Spleen (tissue), 11 donors: ENCODE measurements around the gene ST3GAL3. TPM values are rescaled to one million over a fixed set of nuclear protein-coding genes. Genes with fewer than 3 reads are reported as not detected.

Experiments used
- DNase-seq: peaks from one replicate; pipeline ENCODE4 v3.0.0-alpha.2; 2020
- H3K27ac ChIP-seq, 8 donors: fragments of 200-600 bp; sonication (generic) in 7 of 8; 1 replicate in 4 of 8; 2 replicates in 4 of 8; pipeline versions ENCODE4 v1.5.0 to v1.8.0; 2016 to 2021; ENCODE audit warnings: inconsistent platforms in 4 of 8, mild to moderate bottlenecking in 4 of 8, moderate library complexity in 1 of 8
- H3K27me3 ChIP-seq, 7 donors: fragments of 200-600 bp; sonication (generic) in 6 of 7; replicated peaks in 1 of 7; 1 replicate in 4 of 7; 2 replicates in 3 of 7; pipeline versions ENCODE4 v1.5.0 to v1.8.0; 2016 to 2021; ENCODE audit warnings: inconsistent platforms in 3 of 7, mild to moderate bottlenecking in 1 of 7
- H3K36me3 ChIP-seq, 6 donors: fragments of 200-600 bp; sonication (generic) in 5 of 6; 1 replicate in 4 of 6; 2 replicates in 2 of 6; pipeline versions ENCODE4 v1.5.0 to v1.8.0; 2016 to 2021; ENCODE audit warnings: inconsistent platforms in 2 of 6
- H3K4me1 ChIP-seq, 6 donors: fragments of 200-600 bp; sonication (generic) in 5 of 6; 1 replicate in 3 of 6; 2 replicates in 3 of 6; pipeline versions ENCODE4 v1.5.0 to v1.8.0; 2016 to 2021; ENCODE audit warnings: inconsistent platforms in 3 of 6
- H3K4me3 ChIP-seq, 8 donors: fragments of 200-600 bp; sonication (generic) in 7 of 8; 1 replicate in 4 of 8; 2 replicates in 4 of 8; pipeline versions ENCODE4 v1.5.0 to v1.8.0; 2016 to 2021; ENCODE audit warnings: inconsistent platforms in 4 of 8, mild to moderate bottlenecking in 4 of 8, moderate library complexity in 2 of 8
- H3K9me3 ChIP-seq, 8 donors: fragments of 200-600 bp; sonication (generic) in 7 of 8; 1 replicate in 4 of 8; 2 replicates in 4 of 8; pipeline versions ENCODE4 v1.5.0 to v1.8.0; 2016 to 2021; ENCODE audit warnings: inconsistent platforms in 4 of 8
- POLR2A ChIP-seq, 3 donors: fragments of 450-650 bp; IDR thresholded peaks; one replicate each; pipeline ENCODE4 v1.5.1; 2017; ENCODE audit warnings: antibody characterized with exemption in 3 of 3, mild to moderate bottlenecking in 1 of 3
- POLR2AphosphoS5 ChIP-seq, 3 donors: sonication (generic); formaldehyde crosslinking; IDR thresholded peaks; one replicate each; pipeline ENCODE4 v1.5.1; 2017; ENCODE audit warnings: antibody characterized with exemption in 3 of 3
- WGBS, 5 donors: extraction: QIAGEN DNeasy Blood & Tissue Kit in 3 of 5; methylation state at CpG; one replicate each; pipeline versions ENCODE4 v1.1.5 to v1.1.7; 2013 to 2018; 5-methylcytosine and 5-hydroxymethylcytosine counted together
- intact Hi-C: fragments of 100-400 bp; cut with DNase I; formaldehyde crosslinking; loops from one replicate; pipeline ENCODE4 v1.15.0; 2023; ENCODE audit warnings: low total_unique reads
- polyA plus RNA-seq, 3 donors: library from polyadenylated mRNA; stranded (reverse); fragments of 200-250 nt; gene quantifications; one replicate each; pipeline ENCODE4 v1.2.1, GENCODE V29; 2013
- total RNA-seq, 7 donors: library from RNA; depleted of rRNA in 3 of 7; stranded (reverse); fragments of >200 nt in 3 of 7; fragmentation: NEBNext Ultra II Directional in 4 of 7; extraction: Animal tissue kit (Norgen Biotek cat#: 25700) in 4 of 7; gene quantifications; one replicate each; pipeline versions ENCODE4 v1.1.0 to v1.2.1, GENCODE V29; 2016 to 2021
- TF ChIP-seq, protein P1 (sequence below), 11 experiments: fragments of 200-600 bp in 7 of 11; fragments of 450-650 bp in 4 of 11; sonication (generic) in 4 of 11; IDR thresholded peaks in 8 of 11; conservative IDR thresholded peaks in 3 of 11; 1 replicate in 7 of 11; 2 replicates in 4 of 11; pipeline versions ENCODE4 v1.4.0 to v1.8.0; 2016 to 2021; ENCODE audit warnings: antibody characterized with exemption in 11 of 11, inconsistent platforms in 4 of 11, mild to moderate bottlenecking in 1 of 11
- donor health status: healthy with polysubstance abuse.
- donor health status: DM: no; HTN: no; CAD: no; lungs with moderate emphysema.
- donor health status: DM: no; HTN: no; CAD: no.
- donor health status: Bipolar disorder and iron deficiency.
- donor health status: healthy.
- donor health status: DM: no; HTN: no; CAD: no.
- donor health status: DM: yes; HTN: yes; CAD: no.

ST3GAL3 gene
- total and polyA plus RNA-seq, 10 donors, result 6.4 to 34.3 (median 21.0) TPM

DNA sequence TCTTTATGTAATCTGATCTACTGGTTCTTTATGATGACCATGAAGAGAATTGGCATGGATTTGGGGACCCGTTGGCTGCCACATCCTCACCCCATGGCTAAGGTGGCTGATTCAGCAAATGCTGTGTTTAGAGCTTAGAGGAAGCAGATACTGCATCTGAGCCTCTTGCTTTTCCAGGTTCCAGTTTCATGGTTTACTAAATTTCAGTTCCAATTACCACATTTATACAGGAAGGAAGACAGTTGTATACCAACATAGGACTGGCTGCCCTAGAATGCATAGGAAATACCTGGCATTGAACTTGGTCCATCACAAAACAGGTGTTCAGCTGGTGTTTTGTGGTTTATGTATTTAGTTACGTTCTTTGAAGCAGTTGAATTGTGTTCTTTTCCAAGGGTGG is 107.1 kb downstream of the ST3GAL3 start:
- Histone ChIP-seq H3K27ac (no peak overlapping the region), H3K27me3 (no peaks in the 10 kb centered on the region), H3K9me3 (peaks cover 9 to 28% (median 20%) of the 10 kb centered on the region in 8 donors), H3K4me3 (no peak overlapping the region), H3K36me3 (peaks cover 8 to 69% (median 21%) of the 10 kb centered on the region in 6 donors), H3K4me1 (peaks cover 0 to 24% (median 0%) of the 10 kb centered on the region in 6 donors)
- 42 to 58% (median 55%) methylated on average over 2 of the region's 2 CpGs for WGBS, 5 donors
- no peak for DNase-seq
- TF ChIP-seq, protein P1, sequence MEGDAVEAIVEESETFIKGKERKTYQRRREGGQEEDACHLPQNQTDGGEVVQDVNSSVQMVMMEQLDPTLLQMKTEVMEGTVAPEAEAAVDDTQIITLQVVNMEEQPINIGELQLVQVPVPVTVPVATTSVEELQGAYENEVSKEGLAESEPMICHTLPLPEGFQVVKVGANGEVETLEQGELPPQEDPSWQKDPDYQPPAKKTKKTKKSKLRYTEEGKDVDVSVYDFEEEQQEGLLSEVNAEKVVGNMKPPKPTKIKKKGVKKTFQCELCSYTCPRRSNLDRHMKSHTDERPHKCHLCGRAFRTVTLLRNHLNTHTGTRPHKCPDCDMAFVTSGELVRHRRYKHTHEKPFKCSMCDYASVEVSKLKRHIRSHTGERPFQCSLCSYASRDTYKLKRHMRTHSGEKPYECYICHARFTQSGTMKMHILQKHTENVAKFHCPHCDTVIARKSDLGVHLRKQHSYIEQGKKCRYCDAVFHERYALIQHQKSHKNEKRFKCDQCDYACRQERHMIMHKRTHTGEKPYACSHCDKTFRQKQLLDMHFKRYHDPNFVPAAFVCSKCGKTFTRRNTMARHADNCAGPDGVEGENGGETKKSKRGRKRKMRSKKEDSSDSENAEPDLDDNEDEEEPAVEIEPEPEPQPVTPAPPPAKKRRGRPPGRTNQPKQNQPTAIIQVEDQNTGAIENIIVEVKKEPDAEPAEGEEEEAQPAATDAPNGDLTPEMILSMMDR (IDR thresholded peaks at IDR 0.05 in 8 of 11, conservative IDR thresholded peaks at IDR 0.05 in 3 of 11), result no peak
- TF ChIP-seq POLR2A (IDR thresholded peaks at IDR 0.05) (no peak), POLR2AphosphoS5 (IDR thresholded peaks at IDR 0.05) (no peak)
- intact Hi-C loops, result no loop called here

DNA sequence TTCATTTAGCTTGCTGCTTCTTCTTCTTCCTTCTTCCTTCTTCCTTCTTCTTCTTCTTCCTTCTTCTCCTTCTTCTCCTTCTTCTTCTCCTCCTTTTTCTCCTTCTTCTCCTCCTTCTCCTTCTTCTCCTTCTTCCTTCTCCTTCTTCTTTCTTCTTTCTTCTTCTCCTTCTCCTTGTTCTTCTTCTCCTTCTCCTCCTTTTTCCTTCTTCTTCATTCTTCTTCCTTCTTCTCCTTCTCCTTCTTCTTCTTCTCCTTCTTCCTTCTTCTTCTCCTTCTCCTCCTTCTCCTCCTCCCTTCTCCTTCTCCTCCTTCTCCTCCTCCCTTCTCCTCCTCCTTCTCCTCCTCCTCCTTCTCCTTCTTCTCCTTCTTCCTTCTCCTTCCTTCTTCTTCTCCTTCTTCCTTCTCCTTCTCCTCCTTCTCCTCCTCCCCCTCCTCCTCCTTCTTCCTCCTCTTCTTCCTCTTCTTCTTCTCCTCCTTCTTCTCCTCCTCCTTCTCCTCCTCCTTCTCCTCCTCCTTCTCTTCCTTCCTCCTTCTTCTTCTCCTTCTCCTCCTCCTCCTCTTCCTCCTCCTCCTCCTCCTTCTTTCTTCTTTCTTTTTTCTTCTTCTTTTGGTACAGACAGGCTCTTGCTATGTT is 110.1 kb downstream of the ST3GAL3 start:
- Histone ChIP-seq H3K4me3 (no peak overlapping the region), H3K36me3 (peaks cover 8 to 68% (median 21%) of the 10 kb centered on the region in 6 donors), H3K9me3 (peaks cover 9 to 29% (median 21%) of the 10 kb centered on the region in 8 donors), H3K27ac (no peak overlapping the region), H3K27me3 (no peaks in the 10 kb centered on the region), H3K4me1 (peaks cover 0 to 22% (median 0%) of the 10 kb centered on the region in 6 donors)
- intact Hi-C loops, result no loop called here
- TF ChIP-seq POLR2AphosphoS5 (IDR thresholded peaks at IDR 0.05), result no peak
- TF ChIP-seq, protein P1 (IDR thresholded peaks at IDR 0.05 in 8 of 11, conservative IDR thresholded peaks at IDR 0.05 in 3 of 11), result no peak
- TF ChIP-seq POLR2A (IDR thresholded peaks at IDR 0.05), result no peak
- DNase-seq, result no peak

DNA sequence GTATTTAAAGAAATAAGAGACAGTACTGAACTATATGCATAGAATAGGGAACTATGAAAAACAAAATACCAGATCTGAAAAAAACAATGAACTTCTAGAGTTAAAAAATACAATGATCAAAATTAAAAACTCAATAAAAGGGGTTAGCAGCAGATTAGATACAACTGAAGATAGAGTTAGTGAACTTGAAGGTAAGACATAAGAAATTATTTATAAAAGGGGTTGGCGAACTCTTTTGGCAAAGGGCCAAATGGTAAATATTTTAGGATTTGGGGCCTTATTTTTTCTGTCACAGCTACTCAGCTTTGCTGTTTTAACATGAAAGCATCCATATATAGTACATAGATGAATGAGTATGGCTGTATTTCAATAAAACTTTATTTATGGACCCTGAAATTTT is 111.4 kb downstream of the ST3GAL3 start:
- 92 to 100% (median 98%) methylated on average over 1 of the region's 1 CpG for WGBS, 5 donors
- peaks cover 0 to 10% (median 0%) of the 10 kb centered on the region in 6 donors for H3K4me1 ChIP-seq
- peaks cover 9 to 29% (median 21%) of the 10 kb centered on the region in 8 donors for H3K9me3 ChIP-seq
- no peak overlapping the region for H3K27ac ChIP-seq
- TF ChIP-seq, protein P1 (IDR thresholded peaks at IDR 0.05 in 8 of 11, conservative IDR thresholded peaks at IDR 0.05 in 3 of 11), result no peak
- TF ChIP-seq POLR2A (IDR thresholded peaks at IDR 0.05) (no peak), POLR2AphosphoS5 (IDR thresholded peaks at IDR 0.05) (no peak)
- DNase-seq, result no peak
- peaks cover 8 to 70% (median 21%) of the 10 kb centered on the region in 6 donors for H3K36me3 ChIP-seq
- intact Hi-C loops, result no loop called here
- H3K27me3 ChIP-seq, result no peaks in the 10 kb centered on the region
- H3K4me3 ChIP-seq, result no peak overlapping the region

DNA sequence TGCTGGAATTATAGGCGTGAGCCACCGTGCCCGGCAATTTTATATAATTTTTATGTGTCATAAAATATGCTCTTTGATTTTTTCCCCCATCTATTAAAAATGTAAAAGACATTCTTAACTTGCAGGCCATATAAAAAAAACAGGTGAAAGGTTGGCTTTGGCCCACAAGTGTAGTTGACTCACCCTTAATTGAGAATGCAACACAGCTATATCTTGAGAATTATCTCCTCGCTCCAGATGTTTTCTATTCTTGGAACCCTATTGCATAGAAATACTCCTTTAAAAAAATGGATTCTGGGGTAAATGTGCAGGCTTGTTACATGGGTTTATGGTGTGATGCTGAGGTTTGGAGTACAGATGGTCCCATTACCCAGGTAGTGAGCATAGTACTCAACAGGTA is 112.0 kb downstream of the ST3GAL3 start:
- 96 to 99% (median 97%) methylated on average over 4 of the region's 4 CpGs for WGBS, 5 donors

More for the DNA sequence above, 112.0 kb downstream of the ST3GAL3 start:
- DNase-seq, result no peak
- Histone ChIP-seq H3K9me3 (peaks cover 9 to 29% (median 21%) of the 10 kb centered on the region in 8 donors), H3K4me3 (no peak overlapping the region), H3K27me3 (no peaks in the 10 kb centered on the region), H3K27ac (no peak overlapping the region), H3K4me1 (peaks cover 0 to 9% (median 1%) of the 10 kb centered on the region in 6 donors), H3K36me3 (peaks cover 8 to 70% (median 21%) of the 10 kb centered on the region in 6 donors)
- intact Hi-C loops, result no loop called here
- TF ChIP-seq, protein P1 (IDR thresholded peaks at IDR 0.05 in 8 of 11, conservative IDR thresholded peaks at IDR 0.05 in 3 of 11), result no peak
- no peak for TF ChIP-seq POLR2A (IDR thresholded peaks at IDR 0.05)
- no peak for TF ChIP-seq POLR2AphosphoS5 (IDR thresholded peaks at IDR 0.05)
